ENCODE data around the gene SHKBP1. TPM values are rescaled to one million over a fixed set of nuclear protein-coding genes. Genes with fewer than 3 reads are reported as not detected.

Gene SHKBP1
- polyA plus RNA-seq, 1 experiment = 42.5 TPM

- Histone ChIP-seq H3K27ac (ENCODE audit: low read depth, low read length) (peak overlapping the region; percentile 11), H3K9me3 (ENCODE audit: control insufficient read depth, insufficient read depth, low read length) (no peaks in the 10 kb centered on the region; the same call in 1 of the 2 replicates), H3K4me3 (ENCODE audit: low read depth, low read length) (no peak overlapping the region), H3K27me3 (ENCODE audit: control insufficient read depth, insufficient read depth, low read length) (no peaks in the 10 kb centered on the region)
- no peak for DNase-seq (ENCODE audit: low read depth, low spot score)
- POLR2A ChIA-PET = no interaction called here
- CTCF ChIA-PET = interaction anchor here (1.6 kb wide), 1 partner anchor 8 kb away, joined by 18 read pairs; no protein-coding TSS in a partner anchor
- TF ChIP-seq, protein P1, sequence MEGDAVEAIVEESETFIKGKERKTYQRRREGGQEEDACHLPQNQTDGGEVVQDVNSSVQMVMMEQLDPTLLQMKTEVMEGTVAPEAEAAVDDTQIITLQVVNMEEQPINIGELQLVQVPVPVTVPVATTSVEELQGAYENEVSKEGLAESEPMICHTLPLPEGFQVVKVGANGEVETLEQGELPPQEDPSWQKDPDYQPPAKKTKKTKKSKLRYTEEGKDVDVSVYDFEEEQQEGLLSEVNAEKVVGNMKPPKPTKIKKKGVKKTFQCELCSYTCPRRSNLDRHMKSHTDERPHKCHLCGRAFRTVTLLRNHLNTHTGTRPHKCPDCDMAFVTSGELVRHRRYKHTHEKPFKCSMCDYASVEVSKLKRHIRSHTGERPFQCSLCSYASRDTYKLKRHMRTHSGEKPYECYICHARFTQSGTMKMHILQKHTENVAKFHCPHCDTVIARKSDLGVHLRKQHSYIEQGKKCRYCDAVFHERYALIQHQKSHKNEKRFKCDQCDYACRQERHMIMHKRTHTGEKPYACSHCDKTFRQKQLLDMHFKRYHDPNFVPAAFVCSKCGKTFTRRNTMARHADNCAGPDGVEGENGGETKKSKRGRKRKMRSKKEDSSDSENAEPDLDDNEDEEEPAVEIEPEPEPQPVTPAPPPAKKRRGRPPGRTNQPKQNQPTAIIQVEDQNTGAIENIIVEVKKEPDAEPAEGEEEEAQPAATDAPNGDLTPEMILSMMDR (IDR thresholded peaks at IDR 0.05; ENCODE audit: low read depth, low read length) = no peak
Measured at GRCh38 chr19:40625406-40626120, 48.9 kb downstream of the SHKBP1 start.

GRCh38 chr19:40626918-40627317 lies 50.2 kb downstream of the SHKBP1 start:
- no peak overlapping the region for H3K27ac ChIP-seq (ENCODE audit: low read depth, low read length)
- POLR2A ChIA-PET = interaction anchor here (0.6 to 1.4 kb wide), 3 partner anchors 11 to 23 kb away, joined by 3 to 7 read pairs (median 3); no protein-coding TSS in a partner anchor
- no peaks in the 10 kb centered on the region; the same call in 1 of the 2 replicates for H3K9me3 ChIP-seq (ENCODE audit: control insufficient read depth, insufficient read depth, low read length)
- no peak for DNase-seq (ENCODE audit: low read depth, low spot score)
- TF ChIP-seq, protein P1 (IDR thresholded peaks at IDR 0.05; ENCODE audit: low read depth, low read length) = no peak
- no peaks in the 10 kb centered on the region for H3K27me3 ChIP-seq (ENCODE audit: control insufficient read depth, insufficient read depth, low read length)
- H3K4me3 ChIP-seq (ENCODE audit: low read depth, low read length) = no peak overlapping the region
- CTCF ChIA-PET = no interaction called here

GRCh38 chr19:40627486-40628279 lies 51.0 kb downstream of the SHKBP1 start:
- Histone ChIP-seq H3K27ac (ENCODE audit: low read depth, low read length) (no peak overlapping the region), H3K27me3 (ENCODE audit: control insufficient read depth, insufficient read depth, low read length) (no peaks in the 10 kb centered on the region), H3K9me3 (ENCODE audit: control insufficient read depth, insufficient read depth, low read length) (no peaks in the 10 kb centered on the region; the same call in 1 of the 2 replicates), H3K4me3 (ENCODE audit: low read depth, low read length) (no peak overlapping the region)
- ChIA-PET CTCF (no interaction called here), POLR2A (interaction anchor here (0.6 to 1.4 kb wide), 3 partner anchors 12 to 24 kb away, joined by 3 to 7 read pairs (median 3); no protein-coding TSS in a partner anchor)
- TF ChIP-seq, protein P1 (IDR thresholded peaks at IDR 0.05; ENCODE audit: low read depth, low read length) = no peak
- DNase-seq (ENCODE audit: low read depth, low spot score) = no peak

GRCh38 chr19:40629346-40629745 lies 52.7 kb downstream of the SHKBP1 start:
- Histone ChIP-seq H3K9me3 (ENCODE audit: control insufficient read depth, insufficient read depth, low read length) (no peaks in the 10 kb centered on the region; the same call in 1 of the 2 replicates), H3K4me3 (ENCODE audit: low read depth, low read length) (no peak overlapping the region), H3K27me3 (ENCODE audit: control insufficient read depth, insufficient read depth, low read length) (no peaks in the 10 kb centered on the region), H3K27ac (ENCODE audit: low read depth, low read length) (no peak overlapping the region)
- DNase-seq (ENCODE audit: low read depth, low spot score) = no peak
- ChIA-PET CTCF (no interaction called here), POLR2A (no interaction called here)
- TF ChIP-seq, protein P1 (IDR thresholded peaks at IDR 0.05; ENCODE audit: low read depth, low read length) = no peak

All from AG04450 (cell line).